B cell (primary cell): ENCODE results near the gene CARD10.

ENCODE experiments used
- CTCF ChIP-seq: fragments of 200-600 bp; IDR thresholded peaks from one replicate; pipeline ENCODE4 v1.8.0; 2022; ENCODE audit warnings: antibody characterized with exemption, mild to moderate bottlenecking
- EZH2 ChIP-seq: IDR thresholded peaks from 2 replicates; pipeline ENCODE4 v1.6.1; 2012; ENCODE audit warnings: borderline replicate concordance, low read depth, mild to moderate bottlenecking, moderate library complexity, low read length; ENCODE audit not compliant: insufficient read depth, poor library complexity, severe bottlenecking

- no peak for TF ChIP-seq CTCF
- no peak for TF ChIP-seq EZH2
These were observed 17.4 kb downstream of the CARD10 start for GRCh38 chr22:37501610-37502341.
